Gastroesophageal sphincter (tissue), 4 donors: ENCODE results near the gene TMEM131L. TPM values are rescaled to one million over a fixed set of nuclear protein-coding genes. Genes with fewer than 3 reads are reported as not detected.
A peak's percentile ranks its signal among the peaks of the same experiment; 100 is the strongest.
"Not testable (repeated sequence)": the region's sequence is repeated elsewhere in the genome, so short reads cannot be mapped to it uniquely, and the experiment has no call there.

Experiments used
- ATAC-seq: fragments of 150-250 bp; one replicate; pipeline ENCODE4 v1.9.1; 2016; ENCODE audit warnings: mild to moderate bottlenecking, moderate library complexity
- H3K27ac ChIP-seq, 4 donors: fragments of 200-600 bp; sonication (generic) in 3 of 4; 1 replicate in 3 of 4; 2 replicates in 1 of 4; pipeline ENCODE4 v1.5.1; 2016 to 2019
- H3K27me3 ChIP-seq: fragments of 200-600 bp; sonication (generic); one replicate; pipeline ENCODE4 v1.5.1; 2019
- H3K36me3 ChIP-seq, 2 donors: fragments of 200-600 bp; sonication (generic); one replicate each; pipeline ENCODE4 v1.5.1; 2019; ENCODE audit warnings: control low read depth in 1 of 2
- H3K4me1 ChIP-seq, 3 donors: fragments of 200-600 bp; sonication (generic); 1 replicate in 2 of 3; 2 replicates in 1 of 3; pipeline ENCODE4 v1.5.1; 2016 to 2019; ENCODE audit warnings: control low read depth in 2 of 3
- H3K4me3 ChIP-seq, 2 donors: fragments of 200-600 bp; sonication (generic); one replicate each; pipeline ENCODE4 v1.5.1; 2019; ENCODE audit warnings: mild to moderate bottlenecking in 1 of 2, moderate library complexity in 1 of 2
- H3K9me3 ChIP-seq, 3 donors: fragments of 200-600 bp; sonication (generic); one replicate each; pipeline ENCODE4 v1.5.1; 2017 to 2019; ENCODE audit warnings: control low read depth in 2 of 3
- CTCF ChIP-seq, 4 experiments: fragments of 200-600 bp in 2 of 4; fragments of 450-650 bp in 2 of 4; sonication (generic) in 1 of 4; IDR thresholded peaks; one replicate each; pipeline ENCODE4 v1.5.1; 2017 to 2019; ENCODE audit warnings: antibody characterized with exemption in 4 of 4, mild to moderate bottlenecking in 2 of 4, moderate library complexity in 2 of 4
- EP300 ChIP-seq: sonication (generic); formaldehyde crosslinking; IDR thresholded peaks from one replicate; pipeline ENCODE4 v1.6.1; 2017; ENCODE audit warnings: antibody characterized with exemption, mild to moderate bottlenecking
- POLR2A ChIP-seq, 2 donors: fragments of 450-650 bp; IDR thresholded peaks; one replicate each; pipeline ENCODE4 v1.6.1; 2017; ENCODE audit warnings: antibody characterized with exemption in 2 of 2, mild to moderate bottlenecking in 2 of 2, moderate library complexity in 1 of 2
- POLR2AphosphoS5 ChIP-seq: sonication (generic); formaldehyde crosslinking; IDR thresholded peaks from one replicate; pipeline ENCODE4 v1.6.1; 2017; ENCODE audit warnings: antibody characterized with exemption
- WGBS, 2 donors: methylation state at CpG; one replicate each; pipeline ENCODE4 v1.1.5; 2018; ENCODE audit warnings: low coverage in 1 of 2; 5-methylcytosine and 5-hydroxymethylcytosine counted together
- total RNA-seq, 4 donors: library from RNA; depleted of rRNA; stranded (reverse); fragments of >200 nt; gene quantifications; one replicate each; pipeline ENCODE4 v1.1.0, GENCODE V29; 2016

TMEM131L gene
- total RNA-seq, 4 donors from 2014 or later: 14.2 to 24.0 (median 18.4) TPM

DNA sequence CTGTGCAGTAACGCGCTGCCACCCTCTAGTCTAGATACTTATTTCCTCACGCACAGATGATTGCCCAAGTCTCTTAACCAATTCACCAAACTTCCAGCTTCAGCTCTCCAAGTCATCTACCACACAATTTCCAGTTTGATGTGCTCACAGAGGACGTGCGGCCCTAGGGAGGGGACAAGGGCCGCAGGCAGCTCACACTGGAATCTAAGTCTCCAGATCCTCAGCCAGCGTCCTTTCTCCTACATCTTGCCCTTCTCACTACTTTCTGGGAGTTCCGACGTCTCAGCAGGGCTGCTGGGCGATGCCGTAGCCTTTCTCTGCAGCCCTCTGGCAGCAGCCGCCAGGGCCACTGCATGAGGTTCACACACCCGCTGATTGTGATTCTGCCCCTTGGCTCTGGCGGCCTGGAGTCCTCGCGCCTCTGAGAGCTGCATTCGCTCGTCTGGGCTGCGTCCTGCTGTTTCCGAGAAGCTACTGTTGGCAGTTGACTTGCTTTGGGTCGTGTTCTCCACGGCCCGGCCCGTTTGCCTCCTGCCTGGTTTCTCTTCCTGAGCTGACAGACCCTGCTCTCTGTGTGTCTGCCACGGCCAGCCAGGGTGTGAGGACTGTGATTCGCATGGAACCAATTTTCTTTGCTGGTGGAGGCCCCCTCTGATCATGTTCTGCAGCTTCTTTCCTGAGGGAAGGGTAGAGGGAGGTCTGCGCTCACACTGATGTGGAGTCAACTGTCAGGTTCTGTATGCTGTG, 14.1 kb upstream of the TMEM131L start:
- peaks cover 0 to 16% (median 0%) of the 10 kb centered on the region in 3 donors for H3K4me1 ChIP-seq
- no peak overlapping the region for H3K27ac ChIP-seq
- H3K4me3 ChIP-seq: no peak overlapping the region
- ATAC-seq: no peak
- no peaks in the 10 kb centered on the region for H3K9me3 ChIP-seq
- TF ChIP-seq CTCF (IDR thresholded peaks at IDR 0.05) (no peak), EP300 (no peak), POLR2AphosphoS5 (no peak), POLR2A (IDR thresholded peaks at IDR 0.05) (no peak)
- 65 to 77% methylated on average over 4 to 11 of the region's 27 CpGs for WGBS, 2 donors
- H3K27me3 ChIP-seq: no peaks in the 10 kb centered on the region
- no peaks in the 10 kb centered on the region for H3K36me3 ChIP-seq

GRCh38 chr4:153452658-153453378, 13.3 kb upstream of the TMEM131L start:
- Histone ChIP-seq H3K27me3 (no peaks in the 10 kb centered on the region), H3K4me1 (peaks cover 0 to 9% (median 0%) of the 10 kb centered on the region in 3 donors), H3K9me3 (no peaks in the 10 kb centered on the region), H3K4me3 (no peak overlapping the region), H3K36me3 (no peaks in the 10 kb centered on the region), H3K27ac (no peak overlapping the region)
- 100% methylated on average over 1 of the region's 4 CpGs for WGBS, 2 donors
- no peak for TF ChIP-seq POLR2AphosphoS5
- TF ChIP-seq POLR2A (IDR thresholded peaks at IDR 0.05): no peak
- no peak for TF ChIP-seq CTCF (IDR thresholded peaks at IDR 0.05)
- TF ChIP-seq EP300: no peak
- ATAC-seq: no peak

- WGBS, 2 donors: 90% methylated on average over 4 of the region's 8 CpGs; no CpG with 5 or more reads in 1 of the 2 donors
- Histone ChIP-seq H3K27me3 (no peaks in the 10 kb centered on the region), H3K4me3 (no peak overlapping the region), H3K36me3 (no peaks in the 10 kb centered on the region), H3K9me3 (no peaks in the 10 kb centered on the region), H3K27ac (no peak overlapping the region), H3K4me1 (peaks cover 0 to 4% (median 0%) of the 10 kb centered on the region in 3 donors)
- no peak for ATAC-seq
- TF ChIP-seq EP300: no peak
- TF ChIP-seq CTCF (IDR thresholded peaks at IDR 0.05): no peak
- TF ChIP-seq POLR2AphosphoS5: no peak
- TF ChIP-seq POLR2A (IDR thresholded peaks at IDR 0.05): no peak
These were observed 12.8 kb upstream of the TMEM131L start for GRCh38 chr4:153453402-153453801.

DNA sequence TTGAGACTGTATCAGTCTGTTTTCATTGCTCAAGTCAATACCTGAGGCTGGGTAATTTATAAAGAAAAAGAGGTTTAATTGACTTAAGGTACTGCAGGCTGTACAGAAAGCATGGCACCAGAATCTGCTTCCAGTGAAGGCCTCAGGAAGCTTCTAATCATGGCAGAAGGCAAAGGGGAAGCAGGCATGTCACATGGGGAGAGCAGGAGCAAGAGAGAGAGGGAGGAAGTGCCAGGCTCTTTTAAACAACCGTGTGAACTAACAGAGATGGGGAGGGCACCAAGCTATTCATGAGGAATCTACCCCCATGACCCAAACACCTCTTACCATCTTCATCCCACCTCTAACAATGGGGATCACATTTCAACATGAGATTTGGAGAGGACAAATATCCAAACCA, 7.2 kb upstream of the TMEM131L start:
- Histone ChIP-seq H3K4me3 (no peak overlapping the region), H3K9me3 (no peaks in the 10 kb centered on the region), H3K27ac (no peak overlapping the region), H3K27me3 (no peaks in the 10 kb centered on the region), H3K36me3 (no peaks in the 10 kb centered on the region), H3K4me1 (peaks cover 0 to 2% (median 0%) of the 10 kb centered on the region in 3 donors)
- TF ChIP-seq POLR2AphosphoS5: no peak
- WGBS, 2 donors: 67% methylated on average over 1 of the region's 1 CpG
- ATAC-seq: no peak

DNA sequence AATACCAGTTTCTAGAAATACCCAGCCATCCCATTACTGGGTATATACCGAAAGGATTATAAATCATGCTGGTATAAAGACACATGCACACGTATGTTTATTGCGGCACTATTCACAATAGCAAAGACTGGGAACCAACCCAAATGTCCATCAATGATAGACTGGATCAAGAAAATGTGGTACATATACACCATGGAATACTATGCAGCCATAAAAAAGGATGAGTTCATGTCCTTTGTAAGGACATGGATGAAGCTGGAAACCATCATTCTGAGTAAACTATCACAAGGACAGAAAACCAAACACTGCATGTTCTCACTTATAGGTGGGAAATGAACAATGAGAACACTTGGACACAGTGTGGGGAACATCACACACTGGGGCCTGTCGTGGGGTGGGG, 4.6 kb upstream of the TMEM131L start:
- H3K9me3 ChIP-seq, H3K36me3 ChIP-seq, ATAC-seq, H3K4me3 ChIP-seq, H3K27me3 ChIP-seq, H3K27ac ChIP-seq: not testable (repeated sequence)
- WGBS, 2 donors: 97 to 100% methylated on average over 2 to 3 of the region's 4 CpGs
- peaks cover 4 to 20% (median 9%) of the 10 kb centered on the region in 3 donors for H3K4me1 ChIP-seq

DNA sequence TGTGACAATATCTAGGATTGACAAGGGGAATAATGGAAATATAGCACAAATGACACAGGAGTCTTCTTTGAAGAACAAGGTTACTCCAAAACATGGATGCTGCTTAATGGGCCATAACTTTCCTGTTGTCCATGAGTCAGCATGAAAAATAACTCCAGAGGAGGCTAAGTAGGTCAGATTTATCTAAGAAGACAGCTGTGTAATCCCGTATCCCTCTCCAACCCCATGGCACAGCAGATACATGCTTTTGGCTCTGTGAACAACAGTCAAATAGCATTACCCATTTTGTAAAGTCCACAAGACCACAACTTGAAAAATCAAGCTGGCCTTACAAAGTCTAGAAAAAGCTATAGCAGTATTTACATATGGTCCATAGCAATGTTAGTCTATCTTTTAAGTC, 2.1 kb upstream of the TMEM131L start:
- H3K27me3 ChIP-seq: no peaks in the 10 kb centered on the region
- ATAC-seq: no peak
- no peaks in the 10 kb centered on the region for H3K9me3 ChIP-seq
- TF ChIP-seq POLR2AphosphoS5 (no peak), POLR2A (IDR thresholded peaks at IDR 0.05) (no peak), EP300 (no peak), CTCF (IDR thresholded peaks at IDR 0.05) (no peak)
- H3K36me3 ChIP-seq: no peaks in the 10 kb centered on the region
- H3K4me3 ChIP-seq: no peak overlapping the region
- peaks cover 4 to 38% (median 14%) of the 10 kb centered on the region in 3 donors for H3K4me1 ChIP-seq
- H3K27ac ChIP-seq: peak overlapping the region in 3 of 4 donors; percentile 61 to 92 (median 86)
- WGBS, 2 donors: 17 to 30% methylated on average over 1 of the region's 1 CpG
